ENCODE data around the gene ATRIP.

DNA sequence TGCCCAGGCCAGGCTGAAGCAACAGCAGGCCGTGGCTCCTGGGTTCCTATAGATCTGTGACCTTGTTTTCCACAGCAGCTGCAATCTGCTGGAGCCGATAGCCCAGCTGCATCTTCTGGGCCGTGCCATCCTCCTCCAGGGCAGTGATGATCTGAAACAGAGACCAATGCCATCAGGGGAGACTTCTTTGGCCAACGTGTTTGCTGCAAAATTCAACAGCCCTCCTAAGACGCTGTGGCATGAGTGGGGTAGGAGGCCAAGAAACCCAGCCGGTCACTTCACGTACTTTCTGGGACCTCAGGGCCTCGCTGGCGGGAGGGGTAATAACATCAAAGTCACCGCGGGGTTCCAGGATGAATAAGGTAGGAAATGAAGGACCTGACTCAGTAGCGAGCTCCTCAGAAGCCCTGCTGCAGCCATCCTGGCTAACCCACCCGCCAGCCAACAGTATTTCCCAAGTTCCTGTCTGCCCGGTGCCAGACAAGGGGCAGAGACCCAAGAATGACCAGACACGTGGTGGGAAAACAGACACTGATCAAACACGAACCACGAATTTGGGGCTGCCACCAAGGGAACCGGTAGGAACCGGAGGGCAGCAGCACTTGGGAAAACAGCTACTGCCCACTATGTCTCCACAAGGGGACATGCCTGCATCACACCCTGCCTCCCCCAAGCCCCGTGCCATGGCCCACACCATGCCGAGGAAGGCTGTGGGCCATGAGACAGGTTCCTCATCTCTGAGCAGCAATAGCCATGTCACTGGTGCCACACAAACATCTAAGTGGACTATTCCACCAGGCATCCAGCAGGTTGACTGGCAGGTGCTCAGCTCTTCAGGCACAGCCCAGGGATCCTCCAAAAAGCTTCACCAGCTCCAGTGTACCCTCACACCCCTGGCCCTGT lies 41.8 kb upstream of the ATRIP start:
- TF ChIP-seq TBP (IDR thresholded peaks at IDR 0.05; ENCODE audit: low read depth, low read length): no peak
- TF ChIP-seq RFX5 (IDR thresholded peaks at IDR 0.05; ENCODE audit: borderline replicate concordance, low read depth, low read length): no peak
- no peak for TF ChIP-seq EP300 (IDR thresholded peaks at IDR 0.05; ENCODE audit: borderline replicate concordance in 1 of 2, low read depth in 2 of 2, low read length in 2 of 2)
- TF ChIP-seq, protein P1, sequence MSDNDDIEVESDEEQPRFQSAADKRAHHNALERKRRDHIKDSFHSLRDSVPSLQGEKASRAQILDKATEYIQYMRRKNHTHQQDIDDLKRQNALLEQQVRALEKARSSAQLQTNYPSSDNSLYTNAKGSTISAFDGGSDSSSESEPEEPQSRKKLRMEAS (IDR thresholded peaks at IDR 0.05): no peak
- no peak for TF ChIP-seq JUND (IDR thresholded peaks at IDR 0.05; ENCODE audit: low read length)
- TF ChIP-seq EZH2 (IDR thresholded peaks at IDR 0.05; ENCODE audit: low read depth, low read length, severe bottlenecking): no peak
- TF ChIP-seq POU5F1 (IDR thresholded peaks at IDR 0.05; ENCODE audit: low read depth, low read length): no peak

All from H1 (cell line).